GM20000 (cell line): ENCODE data around the gene MAPK4.
A peak's percentile ranks its signal among the peaks of the same experiment; 100 is the strongest.

Experiments
- DNase-seq: peaks from one replicate; pipeline ENCODE4 v3.0.0; 2012; ENCODE audit warnings: low spot score
- CTCF ChIP-seq: IDR thresholded peaks from 2 replicates; pipeline ENCODE4 v1.5.1; 2012; ENCODE audit warnings: mild to moderate bottlenecking, control low read depth; ENCODE audit errors: extremely low read depth, missing control alignments

Gene MAPK4

DNA sequence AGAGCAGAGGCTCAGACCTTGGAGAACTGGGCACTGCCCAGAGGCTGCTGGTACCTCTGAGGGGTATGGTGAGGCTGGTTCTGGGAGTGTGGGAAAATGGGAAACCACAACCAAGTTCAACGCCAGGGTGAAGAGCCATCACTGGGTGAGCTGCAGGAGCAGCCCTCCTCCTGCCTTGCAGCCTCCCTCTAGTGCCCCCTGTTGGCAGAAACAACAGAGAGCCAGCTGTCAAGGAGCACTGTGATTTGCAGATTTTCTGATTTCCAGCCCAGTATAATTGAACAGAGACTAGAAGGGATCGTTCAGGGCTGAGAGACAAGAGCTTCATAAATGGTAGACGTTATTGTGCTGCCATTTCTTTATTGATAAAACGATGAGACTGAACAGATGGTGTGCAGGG, 50.5 kb downstream of the MAPK4 start:
- peak; percentile 23 for TF ChIP-seq CTCF
- no peak for DNase-seq

- TF ChIP-seq CTCF = no peak
- DNase-seq = no peak
These were observed 51.6 kb downstream of the MAPK4 start for GRCh38 chr18:50611529-50611941.

DNA sequence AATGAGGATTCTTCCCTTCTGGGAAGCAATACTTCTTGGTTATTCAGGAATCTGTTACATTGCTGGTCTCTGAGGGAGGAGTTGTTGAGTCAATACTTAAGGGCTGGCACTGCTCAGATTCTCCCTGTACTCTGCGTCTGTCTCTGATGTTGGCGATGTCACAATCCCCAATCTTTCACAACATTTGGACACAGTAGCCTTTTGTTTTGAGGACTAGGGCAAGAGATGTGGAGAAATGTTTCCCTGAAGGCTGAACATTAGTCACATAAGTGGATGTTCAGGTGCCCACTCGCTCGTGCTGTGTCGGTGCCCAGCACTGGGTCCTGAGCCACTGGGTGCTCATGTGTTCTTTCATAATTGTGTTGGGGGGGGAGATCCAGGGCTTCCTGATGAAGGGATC, 55.0 kb downstream of the MAPK4 start:
- no peak for DNase-seq
- no peak for TF ChIP-seq CTCF

- TF ChIP-seq CTCF = no peak
- no peak for DNase-seq
These were observed 56.7 kb downstream of the MAPK4 start for GRCh38 chr18:50616484-50617048.

DNA sequence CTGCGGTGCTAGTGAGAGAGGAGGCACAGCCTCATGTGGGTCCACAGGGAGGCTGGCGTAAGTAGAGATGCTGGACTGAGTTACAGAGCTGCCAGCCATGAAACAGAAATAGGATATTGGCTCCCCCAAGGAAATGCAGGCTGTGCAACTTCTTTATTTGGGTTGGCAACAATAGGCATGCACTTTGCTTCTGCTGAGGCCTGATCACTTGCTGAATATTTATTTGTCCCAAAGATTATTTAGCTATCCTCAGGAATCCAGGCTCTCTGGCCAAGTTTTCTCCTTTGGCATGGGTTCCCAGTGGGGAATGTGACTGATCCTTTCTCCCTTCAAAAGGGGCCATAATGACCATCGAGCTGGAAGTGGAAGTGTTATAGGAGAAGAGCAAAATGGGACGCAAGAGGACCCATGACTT, 60.0 kb downstream of the MAPK4 start:
- no peak for DNase-seq
- no peak for TF ChIP-seq CTCF

- DNase-seq = no peak
- no peak for TF ChIP-seq CTCF
These were observed 60.4 kb downstream of the MAPK4 start for GRCh38 chr18:50620319-50620718.

GRCh38 chr18:50621366-50621765, 61.5 kb downstream of the MAPK4 start:
- no peak for DNase-seq
- no peak for TF ChIP-seq CTCF
